ENCODE results near the gene ERC2. TPM values are rescaled to one million over a fixed set of nuclear protein-coding genes. Genes with fewer than 3 reads are reported as not detected.

Gene ERC2
- total RNA-seq, 2 donors from 2014 or later, result 1.2 TPM; not detected in 1

- no peaks in the 10 kb centered on the region for H3K36me3 ChIP-seq
- DNase-seq (ENCODE audit: low spot score), result no peak
These were observed 997.2 kb downstream of the ERC2 start for GRCh38 chr3:55471084-55471483.

GRCh38 chr3:55469957-55470526 is 998.2 kb downstream of the ERC2 start:
- no peak for DNase-seq (ENCODE audit: low spot score)
- no peaks in the 10 kb centered on the region for H3K4me1 ChIP-seq (ENCODE audit: control insufficient read depth in 1 of 2, low read depth in 2 of 2)
- H3K9me3 ChIP-seq, result no peaks in the 10 kb centered on the region
- H3K27ac ChIP-seq, result no peak overlapping the region
- H3K36me3 ChIP-seq, result no peaks in the 10 kb centered on the region
- H3K4me3 ChIP-seq, result no peak overlapping the region
- no peak for TF ChIP-seq CTCF (IDR thresholded peaks at IDR 0.05)
- H3K27me3 ChIP-seq (replicated peaks; ENCODE audit: insufficient read depth), result no peaks in the 10 kb centered on the region
- ATAC-seq (ENCODE audit: insufficient number of reproducible peaks, low FRiP score, low read depth), result no peak

More at GRCh38 chr3:55471084-55471483, 997.2 kb downstream of the ERC2 start:
- no peak overlapping the region for H3K4me3 ChIP-seq
- TF ChIP-seq CTCF (IDR thresholded peaks at IDR 0.05), result no peak
- no peak overlapping the region for H3K27ac ChIP-seq
- H3K9me3 ChIP-seq, result no peaks in the 10 kb centered on the region
- H3K27me3 ChIP-seq (replicated peaks; ENCODE audit: insufficient read depth), result no peaks in the 10 kb centered on the region
- H3K4me1 ChIP-seq (ENCODE audit: control insufficient read depth in 1 of 2, low read depth in 2 of 2), result no peaks in the 10 kb centered on the region
- no peak for ATAC-seq (ENCODE audit: insufficient number of reproducible peaks, low FRiP score, low read depth)

- TF ChIP-seq CTCF (IDR thresholded peaks at IDR 0.05), result no peak
- H3K4me1 ChIP-seq (ENCODE audit: control insufficient read depth in 1 of 2, low read depth in 2 of 2), result no peaks in the 10 kb centered on the region
- ATAC-seq (ENCODE audit: insufficient number of reproducible peaks, low FRiP score, low read depth) (no peak), DNase-seq (ENCODE audit: low spot score) (no peak)
- no peaks in the 10 kb centered on the region for H3K36me3 ChIP-seq
- no peak overlapping the region for H3K27ac ChIP-seq
- no peaks in the 10 kb centered on the region for H3K9me3 ChIP-seq
- no peak overlapping the region for H3K4me3 ChIP-seq
- H3K27me3 ChIP-seq (replicated peaks; ENCODE audit: insufficient read depth), result no peaks in the 10 kb centered on the region
These were observed 1000.0 kb downstream of the ERC2 start for GRCh38 chr3:55468251-55468650.

GRCh38 chr3:55467099-55467498 is 1001.2 kb downstream of the ERC2 start:
- DNase-seq (ENCODE audit: low spot score), result no peak
- H3K27ac ChIP-seq, result no peak overlapping the region
- ATAC-seq (ENCODE audit: insufficient number of reproducible peaks, low FRiP score, low read depth), result no peak
- H3K9me3 ChIP-seq, result no peaks in the 10 kb centered on the region
- no peak for TF ChIP-seq CTCF (IDR thresholded peaks at IDR 0.05)
- H3K36me3 ChIP-seq, result no peaks in the 10 kb centered on the region
- H3K27me3 ChIP-seq (replicated peaks; ENCODE audit: insufficient read depth), result no peaks in the 10 kb centered on the region
- H3K4me1 ChIP-seq (ENCODE audit: control insufficient read depth in 1 of 2, low read depth in 2 of 2), result no peaks in the 10 kb centered on the region
- no peak overlapping the region for H3K4me3 ChIP-seq

GRCh38 chr3:55466526-55466925 is 1001.7 kb downstream of the ERC2 start:
- ATAC-seq (ENCODE audit: insufficient number of reproducible peaks, low FRiP score, low read depth), result no peak
- DNase-seq (ENCODE audit: low spot score), result no peak
- Histone ChIP-seq H3K27ac (no peak overlapping the region), H3K27me3 (replicated peaks; ENCODE audit: insufficient read depth) (no peaks in the 10 kb centered on the region), H3K36me3 (no peaks in the 10 kb centered on the region), H3K4me1 (ENCODE audit: control insufficient read depth in 1 of 2, low read depth in 2 of 2) (no peaks in the 10 kb centered on the region), H3K4me3 (no peak overlapping the region), H3K9me3 (no peaks in the 10 kb centered on the region)
- no peak for TF ChIP-seq CTCF (IDR thresholded peaks at IDR 0.05)
